Measurements from ENCODE around the gene STMN1. TPM values are rescaled to one million over a fixed set of nuclear protein-coding genes. Genes with fewer than 3 reads are reported as not detected.

STMN1 gene
- total RNA-seq = 10 to 100 TPM; 21.8 to 33.6 (median 28.1) TPM

DNA sequence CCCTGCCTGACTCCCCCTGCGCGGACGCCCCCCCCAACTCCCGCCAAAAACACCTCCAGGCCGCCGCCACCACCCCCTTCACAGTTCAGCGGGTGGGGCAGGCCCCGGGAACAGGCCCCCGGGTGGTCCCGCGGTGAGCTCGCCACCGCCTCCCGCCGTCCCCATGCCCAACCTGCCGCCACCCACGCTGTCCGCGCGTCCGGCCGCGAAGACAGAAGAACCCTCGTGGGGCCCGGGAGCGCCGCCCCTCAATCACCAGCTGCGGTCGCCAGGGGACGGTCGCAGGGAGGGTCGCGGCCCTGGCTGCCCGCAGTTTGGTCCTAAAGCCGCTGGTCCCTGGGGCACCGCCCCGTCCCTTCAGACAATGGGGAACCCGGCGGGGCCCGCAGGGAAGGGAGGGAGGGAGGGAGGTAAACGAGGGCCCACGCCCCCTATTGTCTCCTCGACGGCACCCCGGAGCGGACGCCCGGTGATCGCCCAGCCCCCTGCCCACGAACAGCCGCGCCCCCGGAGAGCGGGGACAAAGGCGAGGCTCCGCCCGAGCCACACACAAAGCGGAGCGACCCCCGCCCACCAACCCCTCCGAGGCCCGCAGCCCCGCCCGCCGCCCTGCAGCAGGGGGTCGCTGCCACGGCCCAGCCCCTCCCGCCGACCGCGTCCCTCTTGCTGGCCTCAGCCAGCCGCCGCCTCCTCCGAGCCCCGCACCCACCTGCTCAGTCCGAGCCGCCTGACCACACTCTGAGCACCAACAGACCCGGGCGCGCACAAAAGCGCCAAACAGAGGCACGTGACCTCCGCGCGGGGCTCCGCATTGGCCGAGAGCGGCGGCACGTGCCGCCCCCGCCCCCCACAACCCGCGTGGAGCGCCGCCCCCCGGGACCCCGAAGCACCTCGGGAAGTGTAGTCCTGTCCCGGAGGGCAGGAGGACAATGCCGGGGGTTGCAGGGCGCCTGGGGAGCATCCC is at the start of gene STMN1:
TSS of gene STMN1 (minus strand) at position 740 of the 964 bp plus-strand sequence. CDS start 1,743 bp downstream, outside the sequence.
- H3K4me3 ChIP-seq = peak within 1 kb of the TSS; percentile 55
- no CpG with 5 or more reads among the region's 102 CpGs for WGBS
- peak; percentile 93 to 95 for DNase-seq (ENCODE audit: low spot score in 2 of 2)
- TF ChIP-seq POLR2A (IDR thresholded peaks at IDR 0.05) = peak in 1 of 2 donors; percentile 55
- TF ChIP-seq, protein P1, sequence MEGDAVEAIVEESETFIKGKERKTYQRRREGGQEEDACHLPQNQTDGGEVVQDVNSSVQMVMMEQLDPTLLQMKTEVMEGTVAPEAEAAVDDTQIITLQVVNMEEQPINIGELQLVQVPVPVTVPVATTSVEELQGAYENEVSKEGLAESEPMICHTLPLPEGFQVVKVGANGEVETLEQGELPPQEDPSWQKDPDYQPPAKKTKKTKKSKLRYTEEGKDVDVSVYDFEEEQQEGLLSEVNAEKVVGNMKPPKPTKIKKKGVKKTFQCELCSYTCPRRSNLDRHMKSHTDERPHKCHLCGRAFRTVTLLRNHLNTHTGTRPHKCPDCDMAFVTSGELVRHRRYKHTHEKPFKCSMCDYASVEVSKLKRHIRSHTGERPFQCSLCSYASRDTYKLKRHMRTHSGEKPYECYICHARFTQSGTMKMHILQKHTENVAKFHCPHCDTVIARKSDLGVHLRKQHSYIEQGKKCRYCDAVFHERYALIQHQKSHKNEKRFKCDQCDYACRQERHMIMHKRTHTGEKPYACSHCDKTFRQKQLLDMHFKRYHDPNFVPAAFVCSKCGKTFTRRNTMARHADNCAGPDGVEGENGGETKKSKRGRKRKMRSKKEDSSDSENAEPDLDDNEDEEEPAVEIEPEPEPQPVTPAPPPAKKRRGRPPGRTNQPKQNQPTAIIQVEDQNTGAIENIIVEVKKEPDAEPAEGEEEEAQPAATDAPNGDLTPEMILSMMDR (IDR thresholded peaks at IDR 0.05) = no peak
- H3K4me1 ChIP-seq = peaks cover 31% of the 10 kb centered on the region
- no peaks in the 10 kb centered on the region for H3K36me3 ChIP-seq
- H3K27ac ChIP-seq = peak within 1 kb of the TSS; percentile 49
- H3K9me3 ChIP-seq = no peaks in the 10 kb centered on the region
- H3K27me3 ChIP-seq = no peaks in the 10 kb centered on the region

DNA sequence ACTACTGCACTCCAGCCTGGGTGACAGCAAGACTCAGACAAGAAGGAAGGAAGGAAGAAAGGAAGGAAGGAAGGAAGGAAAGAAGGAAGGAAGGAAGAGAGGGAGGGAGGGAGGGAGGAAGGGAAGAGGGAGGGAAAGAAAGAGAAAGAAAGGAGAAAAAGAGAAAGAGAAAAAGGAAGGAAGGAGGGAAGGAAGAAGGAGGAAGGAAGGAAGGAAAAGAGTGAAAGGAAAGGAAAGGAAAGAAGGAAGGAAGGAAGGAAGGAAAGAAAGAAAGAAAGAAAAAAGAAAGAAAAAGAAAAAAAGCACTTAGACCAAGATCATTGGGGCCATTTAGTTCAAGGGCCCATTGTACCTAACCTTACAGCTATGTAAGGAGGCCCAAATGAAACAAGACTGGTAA is 49.3 kb upstream of the STMN1 start:
- no peak for TF ChIP-seq POLR2AphosphoS5 (IDR thresholded peaks at IDR 0.05)
- no peak for TF ChIP-seq EP300 (IDR thresholded peaks at IDR 0.05)
- TF ChIP-seq POLR2A (IDR thresholded peaks at IDR 0.05) = no peak
- TF ChIP-seq, protein P1 (IDR thresholded peaks at IDR 0.05) = no peak
- no peak for DNase-seq (ENCODE audit: low spot score in 2 of 2)
- no peak overlapping the region for H3K4me3 ChIP-seq
- H3K36me3 ChIP-seq = peaks cover 24% of the 10 kb centered on the region
- no peaks in the 10 kb centered on the region for H3K9me3 ChIP-seq
- H3K27ac ChIP-seq = no peak overlapping the region
- H3K4me1 ChIP-seq = no peaks in the 10 kb centered on the region
- no peaks in the 10 kb centered on the region for H3K27me3 ChIP-seq

- no peak for DNase-seq (ENCODE audit: low spot score in 2 of 2)
- Histone ChIP-seq H3K4me1 (no peaks in the 10 kb centered on the region), H3K4me3 (no peak overlapping the region), H3K36me3 (peaks cover 14% of the 10 kb centered on the region), H3K27me3 (no peaks in the 10 kb centered on the region), H3K27ac (no peak overlapping the region), H3K9me3 (no peaks in the 10 kb centered on the region)
- TF ChIP-seq, protein P1 (IDR thresholded peaks at IDR 0.05) = no peak
- TF ChIP-seq POLR2A (IDR thresholded peaks at IDR 0.05) (no peak), EP300 (IDR thresholded peaks at IDR 0.05) (no peak)
- WGBS = 75% methylated on average over 10 of the region's 10 CpGs
Observed at GRCh38 chr1:25954282-25954938, 48.2 kb upstream of the STMN1 start.

GRCh38 chr1:25952841-25953401 is 46.7 kb upstream of the STMN1 start:
- H3K4me1 ChIP-seq = no peaks in the 10 kb centered on the region
- no peak overlapping the region for H3K4me3 ChIP-seq
- H3K9me3 ChIP-seq = no peaks in the 10 kb centered on the region
- DNase-seq (ENCODE audit: low spot score in 2 of 2) = no peak
- H3K27ac ChIP-seq = no peak overlapping the region
- WGBS = 32% methylated on average over 4 of the region's 4 CpGs
- no peak for TF ChIP-seq EP300 (IDR thresholded peaks at IDR 0.05)
- TF ChIP-seq POLR2AphosphoS5 (IDR thresholded peaks at IDR 0.05) = no peak
- TF ChIP-seq, protein P1 (IDR thresholded peaks at IDR 0.05) = no peak
- no peak for TF ChIP-seq POLR2A (IDR thresholded peaks at IDR 0.05)
- no peaks in the 10 kb centered on the region for H3K27me3 ChIP-seq
- H3K36me3 ChIP-seq = no peaks in the 10 kb centered on the region

DNA sequence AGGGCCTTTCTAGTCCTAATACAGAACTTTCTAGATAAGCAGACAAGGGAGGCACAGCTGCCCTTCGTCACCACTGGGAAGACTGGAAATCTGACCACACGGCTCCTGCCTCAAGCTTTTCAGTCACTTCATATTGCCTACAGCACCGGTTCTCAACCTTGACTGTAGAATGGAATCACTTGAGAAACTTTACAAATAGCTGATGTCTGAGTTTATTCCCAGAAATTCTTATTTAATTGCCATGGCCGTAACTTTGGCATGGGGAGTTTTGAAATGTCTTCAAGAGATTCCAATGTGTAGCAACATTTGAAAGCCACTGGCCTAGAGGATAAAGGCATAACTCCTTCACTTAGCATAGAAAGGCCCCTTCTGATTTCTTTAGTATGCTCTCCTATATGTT is 42.4 kb upstream of the STMN1 start:
- WGBS = 80% methylated on average over 4 of the region's 4 CpGs
- no peaks in the 10 kb centered on the region for H3K36me3 ChIP-seq
- DNase-seq (ENCODE audit: low spot score in 2 of 2) = no peak
- H3K4me1 ChIP-seq = no peaks in the 10 kb centered on the region
- TF ChIP-seq EP300 (IDR thresholded peaks at IDR 0.05) = no peak
- TF ChIP-seq POLR2AphosphoS5 (IDR thresholded peaks at IDR 0.05) = no peak
- TF ChIP-seq, protein P1 (IDR thresholded peaks at IDR 0.05) = no peak
- TF ChIP-seq POLR2A (IDR thresholded peaks at IDR 0.05) = no peak
- H3K9me3 ChIP-seq = no peaks in the 10 kb centered on the region
- no peaks in the 10 kb centered on the region for H3K27me3 ChIP-seq
- H3K27ac ChIP-seq = no peak overlapping the region
- H3K4me3 ChIP-seq = no peak overlapping the region
